H9 (cell line): ENCODE measurements around the gene TMEM220. TPM values are rescaled to one million over a fixed set of nuclear protein-coding genes. Genes with fewer than 3 reads are reported as not detected.

Source experiments
- DNase-seq: peaks from one replicate; pipeline ENCODE4 v3.0.0-alpha.2; 2017
- H2AFZ ChIP-seq: one replicate; pipeline ENCODE4 v1.6.1; 2013; ENCODE audit warnings: mild to moderate bottlenecking, low read length, control low read depth, moderate library complexity
- H2AK5ac ChIP-seq: 2 replicates; pipeline ENCODE4 v1.6.1; 2013; ENCODE audit warnings: low read length, control low read depth, mixed read lengths; ENCODE audit not compliant: insufficient read length
- H2BK120ac ChIP-seq: one replicate; pipeline ENCODE4 v1.6.1; 2013; ENCODE audit warnings: low read depth, mild to moderate bottlenecking, low read length, control low read depth, inconsistent platforms; ENCODE audit not compliant: poor library complexity, severe bottlenecking
- H2BK12ac ChIP-seq: 2 replicates; pipeline ENCODE4 v1.6.1; 2013; ENCODE audit warnings: low read length, control low read depth, mixed read lengths, low read depth; ENCODE audit not compliant: insufficient read length
- H2BK15ac ChIP-seq: 2 replicates; pipeline ENCODE4 v1.6.1; 2013; ENCODE audit warnings: low read depth, low read length, control low read depth
- H2BK20ac ChIP-seq: one replicate; pipeline ENCODE4 v1.6.1; 2013; ENCODE audit warnings: low read depth, mild to moderate bottlenecking, low read length, control low read depth, inconsistent platforms; ENCODE audit not compliant: poor library complexity, severe bottlenecking
- H2BK5ac ChIP-seq: 2 replicates; pipeline ENCODE4 v1.6.1; 2013; ENCODE audit warnings: low read length, control low read depth, mixed read lengths; ENCODE audit not compliant: insufficient read length
- H3K14ac ChIP-seq: 2 replicates; pipeline ENCODE4 v1.6.1; 2013; ENCODE audit warnings: low read length, control low read depth; ENCODE audit not compliant: insufficient read depth
- H3K18ac ChIP-seq: 2 replicates; pipeline ENCODE4 v1.6.1; 2013; ENCODE audit warnings: low read depth, mild to moderate bottlenecking, mixed read lengths, low read length, control low read depth; ENCODE audit not compliant: insufficient read length
- H3K23ac ChIP-seq: 2 replicates; pipeline ENCODE4 v1.6.1; 2013; ENCODE audit warnings: low read length, control low read depth, mixed read lengths, low read depth; ENCODE audit not compliant: insufficient read length
- H3K23me2 ChIP-seq: 2 replicates; pipeline ENCODE4 v1.6.1; 2013; ENCODE audit warnings: low read depth, mild to moderate bottlenecking, mixed read lengths, low read length, control low read depth; ENCODE audit not compliant: insufficient read length, poor library complexity, severe bottlenecking
- H3K27ac ChIP-seq: 2 replicates; pipeline ENCODE4 v1.5.1; 2013; ENCODE audit warnings: low read length, control low read depth, mixed read lengths, low read depth; ENCODE audit not compliant: insufficient read length
- H3K27me3 ChIP-seq: 2 replicates; pipeline ENCODE4 v1.6.1; 2013; ENCODE audit warnings: low read length, control low read depth, inconsistent platforms; ENCODE audit not compliant: insufficient read depth
- H3K4ac ChIP-seq: 2 replicates; pipeline ENCODE4 v1.6.1; 2013; ENCODE audit warnings: low read depth, mild to moderate bottlenecking, control low read depth, inconsistent platforms, low read length, moderate library complexity
- H3K4me1 ChIP-seq: 2 replicates; pipeline ENCODE4 v1.6.1; 2013; ENCODE audit warnings: low read length, control low read depth, inconsistent platforms; ENCODE audit not compliant: insufficient read depth
- H3K4me2 ChIP-seq: 2 replicates; pipeline ENCODE4 v1.6.1; 2013; ENCODE audit warnings: low read length, control low read depth, mixed read lengths; ENCODE audit not compliant: insufficient read length, insufficient read depth
- H3K56ac ChIP-seq: 2 replicates; pipeline ENCODE4 v1.6.1; 2013; ENCODE audit warnings: low read depth, mild to moderate bottlenecking, mixed read lengths, low read length, control low read depth; ENCODE audit not compliant: insufficient read length
- H3K79me1 ChIP-seq: 2 replicates; pipeline ENCODE4 v1.6.1; 2013; ENCODE audit warnings: low read depth, mild to moderate bottlenecking, moderate library complexity, low read length, control low read depth, inconsistent platforms; ENCODE audit not compliant: insufficient read depth, poor library complexity, severe bottlenecking
- H3K79me2 ChIP-seq: 2 replicates; pipeline ENCODE4 v1.6.1; 2013; ENCODE audit warnings: low read length, control low read depth, inconsistent platforms; ENCODE audit not compliant: insufficient read depth
- H3K9ac ChIP-seq: 2 replicates; pipeline ENCODE4 v1.6.1; 2013; ENCODE audit warnings: low read length, control low read depth, mixed read lengths; ENCODE audit not compliant: insufficient read length; ENCODE audit errors: extremely low read depth
- H3K9me3 ChIP-seq: one replicate; pipeline ENCODE4 v1.6.1; 2013; ENCODE audit warnings: low read depth, low read length, inconsistent platforms; ENCODE audit not compliant: control insufficient read depth
- H3T11ph ChIP-seq: one replicate; pipeline ENCODE4 v1.6.1; 2013; ENCODE audit warnings: mild to moderate bottlenecking, low read length, control low read depth, inconsistent platforms
- H4K20me1 ChIP-seq: one replicate; pipeline ENCODE4 v1.6.1; 2013; ENCODE audit not compliant: control insufficient read depth, insufficient read length, insufficient read depth
- H4K5ac ChIP-seq: 2 replicates; pipeline ENCODE4 v1.6.1; 2013; ENCODE audit warnings: low read depth, mild to moderate bottlenecking, mixed read lengths, low read length, control low read depth; ENCODE audit not compliant: insufficient read length
- H4K8ac ChIP-seq: replicated peaks from 2 replicates; pipeline ENCODE4 v1.6.1; 2013; ENCODE audit warnings: low read length, control low read depth, mixed read lengths, low read depth; ENCODE audit not compliant: insufficient read length
- H4K91ac ChIP-seq: 2 replicates; pipeline ENCODE4 v1.6.1; 2013; ENCODE audit warnings: low read depth, mild to moderate bottlenecking, moderate library complexity, mixed read lengths, low read length, control low read depth; ENCODE audit not compliant: insufficient read length
- H3K27ac Mint-ChIP-seq, 3 experiments: 2 replicates in 2 of 3; 3 replicates in 1 of 3; pipeline ENCODE4 v1.8.0; 2020 to 2021; ENCODE audit warnings: mixed read lengths in 3 of 3, mild to moderate bottlenecking in 1 of 3, moderate library complexity in 1 of 3
- H3K27me3 Mint-ChIP-seq: 2 replicates; pipeline ENCODE4 v1.8.0; 2021; ENCODE audit warnings: low read depth, mild to moderate bottlenecking, moderate library complexity, mixed read lengths
- H3K36me3 Mint-ChIP-seq, 3 experiments: 2 replicates in 2 of 3; 3 replicates in 1 of 3; pipeline ENCODE4 v1.8.0; 2020 to 2021; ENCODE audit warnings: low read depth in 3 of 3, mixed read lengths in 3 of 3; ENCODE audit not compliant: insufficient read depth in 1 of 3
- H3K4me1 Mint-ChIP-seq, 2 experiments: 2 replicates each; pipeline ENCODE4 v1.8.0; 2020; ENCODE audit warnings: mixed read lengths in 2 of 2
- H3K4me3 Mint-ChIP-seq, 2 experiments: 2 replicates in 1 of 2; 3 replicates in 1 of 2; pipeline ENCODE4 v1.8.0; 2020 to 2021; ENCODE audit warnings: mild to moderate bottlenecking in 2 of 2, mixed read lengths in 2 of 2, moderate library complexity in 1 of 2
- H3K9me3 Mint-ChIP-seq, 2 experiments: 2 replicates in 1 of 2; 3 replicates in 1 of 2; pipeline ENCODE4 v1.8.0; 2020; ENCODE audit warnings: mild to moderate bottlenecking in 2 of 2, mixed read lengths in 2 of 2, moderate library complexity in 1 of 2
- WGBS: extraction: QIAGEN DNeasy Blood & Tissue Kit; methylation state at CpG from one replicate; pipeline ENCODE4 v1.1.7; 2013; ENCODE audit warnings: missing lambda C conversion rate, low lambda C conversion rate, mixed read lengths; ENCODE audit not compliant: insufficient read length; ENCODE audit errors: extremely low coverage; 5-methylcytosine and 5-hydroxymethylcytosine counted together
- total RNA-seq: library from RNA; stranded (reverse); gene quantifications from 2 replicates; pipeline ENCODE4 v1.2.1, GENCODE V29; 2021
- TF ChIP-seq, protein P1 (sequence below): fragments of 200-600 bp; sonication (generic); conservative IDR thresholded peaks from 3 replicates; pipeline ENCODE4 v1.8.0; 2021; ENCODE audit warnings: antibody characterized with exemption, mild to moderate bottlenecking

The TMEM220 gene
- total RNA-seq, 1 experiment from 2014 or later = 6.1 TPM

DNA sequence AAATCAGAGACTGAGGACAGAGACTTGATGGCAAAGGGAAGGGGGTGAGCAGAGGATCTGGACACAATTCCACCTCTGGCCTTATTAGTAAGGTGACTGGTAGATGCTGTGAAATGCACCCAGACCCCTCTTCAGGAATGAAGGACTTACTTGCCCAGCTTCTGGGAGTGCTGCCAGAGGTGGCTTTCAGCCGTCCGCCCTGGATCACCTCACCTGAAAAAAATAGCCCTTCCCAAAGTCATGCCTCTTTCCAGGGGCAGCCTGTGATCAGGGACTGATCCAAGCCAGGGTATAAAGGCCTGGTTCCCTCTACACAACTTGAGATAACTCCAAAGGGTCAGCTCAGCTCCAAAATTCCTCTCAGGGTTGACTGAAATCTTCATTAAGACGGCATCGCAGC lies 20.4 kb upstream of the TMEM220 start:
- H3K9ac ChIP-seq = no peak overlapping the region

More for the DNA sequence above, 20.4 kb upstream of the TMEM220 start:
- Histone ChIP-seq H4K91ac (no peak overlapping the region), H2BK20ac (no peak overlapping the region), H3K14ac (no peak overlapping the region), H3K4ac (no peak overlapping the region), H2BK12ac (no peak overlapping the region), H3K56ac (no peak overlapping the region), H4K20me1 (no peaks in the 10 kb centered on the region), H3K79me2 (no peaks in the 10 kb centered on the region), H2AFZ (no peak overlapping the region), H3K79me1 (no peaks in the 10 kb centered on the region), H3K27me3 (no peaks in the 10 kb centered on the region), H3K27ac (no peak overlapping the region), H4K5ac (no peak overlapping the region), H3T11ph (no peak overlapping the region), H3K4me1 (no peaks in the 10 kb centered on the region; the same call in 1 of the 2 replicates), H3K9me3 (no peaks in the 10 kb centered on the region), H2BK5ac (no peak overlapping the region), H3K4me2 (no peak overlapping the region), H2BK120ac (no peak overlapping the region), H3K23ac (no peak overlapping the region), H4K8ac (no peak overlapping the region), H3K23me2 (peaks cover 6% of the 10 kb centered on the region), H2AK5ac (no peak overlapping the region), H3K18ac (no peak overlapping the region), H2BK15ac (no peak overlapping the region)
- H3K4me1 Mint-ChIP-seq = peaks cover 17 to 22% of the 10 kb centered on the region in 2 experiments
- TF ChIP-seq, protein P1, sequence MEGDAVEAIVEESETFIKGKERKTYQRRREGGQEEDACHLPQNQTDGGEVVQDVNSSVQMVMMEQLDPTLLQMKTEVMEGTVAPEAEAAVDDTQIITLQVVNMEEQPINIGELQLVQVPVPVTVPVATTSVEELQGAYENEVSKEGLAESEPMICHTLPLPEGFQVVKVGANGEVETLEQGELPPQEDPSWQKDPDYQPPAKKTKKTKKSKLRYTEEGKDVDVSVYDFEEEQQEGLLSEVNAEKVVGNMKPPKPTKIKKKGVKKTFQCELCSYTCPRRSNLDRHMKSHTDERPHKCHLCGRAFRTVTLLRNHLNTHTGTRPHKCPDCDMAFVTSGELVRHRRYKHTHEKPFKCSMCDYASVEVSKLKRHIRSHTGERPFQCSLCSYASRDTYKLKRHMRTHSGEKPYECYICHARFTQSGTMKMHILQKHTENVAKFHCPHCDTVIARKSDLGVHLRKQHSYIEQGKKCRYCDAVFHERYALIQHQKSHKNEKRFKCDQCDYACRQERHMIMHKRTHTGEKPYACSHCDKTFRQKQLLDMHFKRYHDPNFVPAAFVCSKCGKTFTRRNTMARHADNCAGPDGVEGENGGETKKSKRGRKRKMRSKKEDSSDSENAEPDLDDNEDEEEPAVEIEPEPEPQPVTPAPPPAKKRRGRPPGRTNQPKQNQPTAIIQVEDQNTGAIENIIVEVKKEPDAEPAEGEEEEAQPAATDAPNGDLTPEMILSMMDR = no peak
- no peaks in the 10 kb centered on the region for H3K36me3 Mint-ChIP-seq
- H3K27me3 Mint-ChIP-seq = no peaks in the 10 kb centered on the region; the same call in 1 of the 2 replicates
- no peak for DNase-seq
- peak overlapping the region in 1 of 3 experiments; percentile 68; a peak in 2 of 7 replicates for H3K27ac Mint-ChIP-seq
- H3K9me3 Mint-ChIP-seq = no peaks in the 10 kb centered on the region; a peak in 1 of 5 replicates
- no peak overlapping the region for H3K4me3 Mint-ChIP-seq
- no CpG with 5 or more reads among the region's 4 CpGs for WGBS
